ENCODE measurements around the gene GLS.
"Not testable (repeated sequence)": the region's sequence is repeated elsewhere in the genome, so short reads cannot be mapped to it uniquely, and the experiment has no call there.

GLS gene

GRCh38 chr2:190854726-190855125 lies 25.9 kb upstream of the GLS start:
- DNase-seq (ENCODE audit: insufficient read length, low spot score) (no peak), FAIRE-seq (no peak)

GRCh38 chr2:190855245-190855644 lies 25.4 kb upstream of the GLS start:
- DNase-seq (ENCODE audit: insufficient read length, low spot score) (no peak), FAIRE-seq (no peak)

DNA sequence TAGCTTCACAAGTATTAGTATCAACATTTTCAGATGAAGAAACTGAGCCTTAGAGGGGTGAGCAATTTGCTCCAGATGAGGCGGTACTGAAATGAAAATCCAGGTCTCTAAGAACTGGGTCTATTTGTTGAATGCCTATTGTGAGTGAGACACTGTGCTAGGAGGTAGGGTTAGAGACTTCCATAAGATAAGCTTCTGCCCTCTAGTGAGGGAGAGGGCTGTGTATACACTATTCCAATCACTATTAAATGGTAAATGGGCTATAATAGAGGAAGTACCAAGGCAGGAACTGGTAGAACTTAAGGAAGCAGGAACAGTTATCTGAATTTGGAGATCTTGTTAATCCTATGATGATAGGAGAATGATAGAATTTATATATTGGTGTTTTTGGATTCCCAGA lies 23.6 kb upstream of the GLS start:
- no peak for FAIRE-seq
- DNase-seq (ENCODE audit: insufficient read length, low spot score): no peak

DNA sequence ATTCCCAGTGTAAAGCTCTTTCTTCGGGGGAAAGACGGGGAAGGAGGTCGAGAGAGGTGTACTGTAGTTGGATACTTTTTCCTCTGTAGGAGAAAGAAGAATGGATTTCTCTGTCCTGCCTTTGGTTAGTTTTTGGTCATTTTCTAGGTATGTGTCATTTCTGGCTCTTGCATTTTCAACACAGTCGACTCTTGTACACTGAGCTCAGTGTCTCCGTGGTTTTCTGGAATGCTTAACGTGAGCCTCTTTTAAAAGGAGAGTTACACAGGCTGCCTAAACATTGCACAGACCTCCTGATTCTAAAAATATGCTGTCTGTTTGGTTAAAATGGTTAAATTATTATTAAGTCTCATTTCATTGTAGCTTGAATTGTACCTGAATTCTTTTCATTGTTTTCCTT lies 21.8 kb upstream of the GLS start:
- no peak for DNase-seq (ENCODE audit: insufficient read length, low spot score)
- FAIRE-seq: no peak

GRCh38 chr2:190859347-190860297 lies 21.0 kb upstream of the GLS start:
- peak; percentile 20 for FAIRE-seq

DNA sequence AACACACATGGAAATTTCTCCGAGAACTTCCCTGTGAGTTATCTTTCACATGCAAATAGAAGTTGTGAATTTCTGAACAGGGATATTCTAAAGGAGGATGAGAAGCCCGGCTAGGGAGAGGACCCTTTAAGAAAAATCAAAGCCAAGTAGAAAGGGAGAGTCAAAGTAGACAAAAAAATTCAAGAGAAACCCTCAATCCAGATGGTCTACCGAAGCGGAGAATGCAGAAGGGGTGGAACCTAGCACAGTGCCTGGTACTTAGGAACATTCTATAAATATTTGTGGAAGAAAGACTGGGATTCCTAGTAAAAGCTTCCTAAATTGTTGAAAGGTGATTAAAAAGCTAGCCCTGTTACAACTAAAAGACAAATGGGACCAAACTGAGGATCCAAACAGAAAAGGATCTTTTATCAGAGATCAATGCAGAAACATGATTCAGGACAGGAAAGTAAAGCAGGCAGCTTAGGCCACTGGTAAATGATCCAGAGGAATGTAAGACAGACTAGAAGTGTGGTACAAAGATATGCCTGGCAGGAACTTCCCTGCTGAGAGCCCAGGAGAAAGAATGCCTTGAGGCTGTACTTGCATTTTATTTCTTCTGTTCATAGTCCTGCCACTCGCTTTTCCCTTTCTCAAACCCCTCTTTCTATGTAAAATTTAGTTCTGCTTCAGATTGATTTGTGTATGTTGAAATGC lies 19.5 kb upstream of the GLS start:
- DNase-seq (ENCODE audit: insufficient read length, low spot score): no peak
- FAIRE-seq: no peak

More at GRCh38 chr2:190859347-190860297, 21.0 kb upstream of the GLS start:
- no peak for DNase-seq (ENCODE audit: insufficient read length, low spot score)

- not testable (repeated sequence) for DNase-seq (ENCODE audit: insufficient read length, low spot score); FAIRE-seq
These were observed 18.5 kb upstream of the GLS start for GRCh38 chr2:190862128-190862527.

DNA sequence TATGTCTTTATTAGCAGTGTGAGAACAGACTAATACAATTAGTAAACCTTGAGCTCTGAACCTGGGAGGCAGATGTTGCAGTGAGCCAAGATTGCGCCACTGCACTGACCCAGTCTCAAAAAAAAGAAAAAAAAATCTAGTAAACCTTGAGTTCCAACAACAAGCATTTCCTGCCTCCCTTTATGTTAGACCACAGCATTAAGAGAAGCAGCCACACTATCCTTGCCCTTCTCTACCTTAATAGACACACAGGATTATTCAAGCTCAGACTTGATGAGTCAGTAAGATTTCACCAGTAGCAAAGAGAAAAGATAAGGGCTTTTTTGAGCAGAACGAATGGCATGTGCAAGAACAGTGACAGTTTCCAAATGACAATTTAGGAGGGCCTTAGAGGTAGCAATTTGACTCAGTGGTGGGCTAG lies 18.0 kb upstream of the GLS start:
- no peak for DNase-seq (ENCODE audit: insufficient read length, low spot score)
- FAIRE-seq: no peak

GRCh38 chr2:190863946-190864345 lies 16.7 kb upstream of the GLS start:
- DNase-seq (ENCODE audit: insufficient read length, low spot score): no peak
- no peak for FAIRE-seq

DNA sequence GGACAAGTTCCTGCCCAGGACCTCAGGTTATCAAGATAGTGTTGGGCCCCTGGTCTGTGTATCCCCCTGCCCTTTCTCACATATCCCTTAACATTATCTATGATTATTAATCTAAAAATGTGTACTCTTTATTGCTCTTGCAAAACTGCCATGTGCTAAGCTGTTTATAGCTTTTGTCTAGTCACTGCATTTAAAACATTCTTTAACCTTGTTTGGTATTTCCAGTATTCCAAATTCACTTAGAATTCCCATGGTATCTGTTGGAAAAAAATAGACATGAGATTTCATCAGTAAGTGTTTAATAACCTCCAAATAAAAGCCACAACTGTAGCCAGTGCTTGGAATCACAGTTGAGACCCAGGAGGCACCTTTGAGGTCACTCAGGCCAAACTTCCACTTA lies 16.2 kb upstream of the GLS start:
- no peak for DNase-seq (ENCODE audit: insufficient read length, low spot score)
- FAIRE-seq: no peak

DNA sequence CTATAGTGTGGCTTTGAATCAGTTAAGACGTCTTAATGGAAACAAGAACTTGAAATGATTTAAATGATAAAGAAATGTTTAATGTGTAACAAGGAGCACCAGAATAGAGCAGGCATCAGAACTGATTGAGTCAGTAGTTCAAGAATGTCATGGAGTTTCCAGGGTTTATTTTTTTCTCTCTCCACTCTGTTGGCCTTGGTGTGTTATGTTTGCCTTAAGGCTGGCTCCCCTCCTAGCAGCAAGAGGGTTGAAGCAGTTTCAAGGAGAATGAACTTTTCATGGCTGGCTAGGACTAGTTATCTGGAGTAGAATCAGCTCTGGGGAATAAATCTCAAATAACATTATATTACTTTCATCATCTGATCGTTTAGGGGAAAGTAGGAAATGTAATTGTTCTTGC lies 13.4 kb upstream of the GLS start:
- no peak for FAIRE-seq
- no peak for DNase-seq (ENCODE audit: insufficient read length, low spot score)

DNA sequence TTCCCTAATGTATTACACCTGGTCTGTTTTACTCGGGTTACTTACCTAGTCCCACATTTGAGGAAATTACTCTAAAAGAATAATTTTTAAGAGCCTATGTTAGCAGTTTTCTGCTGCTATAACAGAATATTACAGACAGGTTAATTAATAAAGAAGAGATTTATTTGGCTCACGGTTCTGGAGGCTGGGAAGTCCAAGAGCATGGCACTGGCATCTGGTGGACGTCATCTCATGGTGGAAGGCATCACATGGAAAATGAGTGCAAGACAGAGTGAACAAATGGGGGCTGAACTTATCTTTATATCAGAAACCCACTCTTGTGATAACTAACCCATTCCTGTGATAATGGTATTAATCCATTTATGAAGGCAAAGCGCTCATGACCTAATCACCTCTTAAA lies 12.8 kb upstream of the GLS start:
- no peak for DNase-seq (ENCODE audit: insufficient read length, low spot score)
- no peak for FAIRE-seq

DNA sequence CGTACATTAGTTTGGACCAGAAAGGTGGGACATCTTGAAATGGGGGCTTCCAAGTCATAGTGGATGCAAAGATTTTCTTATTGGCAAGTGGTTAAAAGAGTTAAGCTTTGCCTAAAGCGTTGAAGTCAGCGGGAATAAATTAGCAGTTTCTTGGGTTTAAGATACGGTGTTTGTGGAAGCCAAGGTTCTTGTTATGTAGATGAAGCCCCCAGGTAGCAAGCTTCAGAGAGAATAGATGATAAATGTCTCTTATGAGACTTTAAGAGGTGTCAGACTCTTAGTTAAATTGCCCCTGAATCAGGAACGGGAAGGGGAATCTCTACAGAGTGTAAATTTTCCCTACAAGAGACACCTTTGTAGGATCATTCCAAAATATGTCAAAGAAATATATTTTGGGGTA lies 10.9 kb upstream of the GLS start:
- FAIRE-seq (no peak), DNase-seq (ENCODE audit: insufficient read length, low spot score) (no peak)

- DNase-seq (ENCODE audit: insufficient read length, low spot score); FAIRE-seq: not testable (repeated sequence)
These were observed 7.2 kb upstream of the GLS start for GRCh38 chr2:190873451-190873850.

DNA sequence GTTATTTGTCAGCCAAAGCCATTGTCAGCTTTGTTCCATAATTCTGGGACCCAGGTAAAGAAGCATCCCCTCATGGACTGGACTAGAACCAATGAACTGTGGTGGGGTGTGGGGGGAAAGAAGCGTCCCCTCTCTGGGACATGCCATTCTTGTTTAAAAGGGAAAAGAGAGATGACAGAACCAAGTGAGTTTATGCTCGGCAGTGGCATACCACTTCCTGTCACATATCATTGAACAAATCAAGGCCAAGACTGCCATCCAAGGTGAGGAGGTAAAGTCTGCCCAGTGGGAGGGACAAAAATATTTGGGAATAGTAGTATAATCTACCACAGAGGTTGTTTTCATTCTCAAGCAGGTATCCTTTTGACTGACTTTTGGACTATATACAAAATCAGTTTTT lies 4.7 kb upstream of the GLS start:
- FAIRE-seq (no peak), DNase-seq (ENCODE audit: insufficient read length, low spot score) (no peak)

DNA sequence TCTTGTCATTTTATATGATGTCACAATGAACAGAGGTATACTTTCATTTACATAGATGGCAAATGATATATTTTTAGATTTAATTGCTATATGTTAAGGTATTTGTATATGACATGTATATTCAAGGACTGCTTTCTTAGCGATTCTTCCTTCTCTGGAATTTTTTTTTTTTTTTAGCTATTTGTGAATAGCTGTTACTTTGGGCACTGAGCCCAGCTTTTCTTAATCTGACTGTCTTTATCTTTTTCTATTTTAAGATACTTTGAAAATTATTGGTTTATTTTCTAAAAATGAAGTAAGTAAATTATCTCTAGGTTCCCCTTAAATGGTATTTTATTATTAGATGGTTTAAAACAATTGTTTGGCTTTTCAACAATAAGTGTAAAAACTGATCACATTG lies 4.0 kb upstream of the GLS start:
- no peak for DNase-seq (ENCODE audit: insufficient read length, low spot score)
- no peak for FAIRE-seq

DNA sequence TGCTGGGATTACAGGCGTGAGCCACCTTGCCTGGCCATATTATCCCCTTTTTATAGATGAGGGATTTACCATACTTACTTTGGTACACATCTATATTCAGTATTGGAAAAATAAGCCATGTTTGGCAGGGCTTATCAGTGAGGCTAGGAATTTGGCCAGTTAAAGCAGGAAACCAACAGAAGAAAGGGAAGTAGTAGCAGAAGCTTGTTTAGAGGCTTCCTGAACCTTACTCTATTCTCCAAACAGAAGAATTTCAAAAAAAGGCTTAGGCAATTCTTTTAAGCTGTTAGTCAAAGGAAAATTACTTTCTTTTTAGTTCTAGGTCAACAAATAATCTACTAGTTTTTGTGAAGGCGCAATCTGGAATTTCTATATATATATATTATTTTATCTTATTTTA lies 3.2 kb upstream of the GLS start:
- no peak for FAIRE-seq
- DNase-seq (ENCODE audit: insufficient read length, low spot score): no peak

DNA sequence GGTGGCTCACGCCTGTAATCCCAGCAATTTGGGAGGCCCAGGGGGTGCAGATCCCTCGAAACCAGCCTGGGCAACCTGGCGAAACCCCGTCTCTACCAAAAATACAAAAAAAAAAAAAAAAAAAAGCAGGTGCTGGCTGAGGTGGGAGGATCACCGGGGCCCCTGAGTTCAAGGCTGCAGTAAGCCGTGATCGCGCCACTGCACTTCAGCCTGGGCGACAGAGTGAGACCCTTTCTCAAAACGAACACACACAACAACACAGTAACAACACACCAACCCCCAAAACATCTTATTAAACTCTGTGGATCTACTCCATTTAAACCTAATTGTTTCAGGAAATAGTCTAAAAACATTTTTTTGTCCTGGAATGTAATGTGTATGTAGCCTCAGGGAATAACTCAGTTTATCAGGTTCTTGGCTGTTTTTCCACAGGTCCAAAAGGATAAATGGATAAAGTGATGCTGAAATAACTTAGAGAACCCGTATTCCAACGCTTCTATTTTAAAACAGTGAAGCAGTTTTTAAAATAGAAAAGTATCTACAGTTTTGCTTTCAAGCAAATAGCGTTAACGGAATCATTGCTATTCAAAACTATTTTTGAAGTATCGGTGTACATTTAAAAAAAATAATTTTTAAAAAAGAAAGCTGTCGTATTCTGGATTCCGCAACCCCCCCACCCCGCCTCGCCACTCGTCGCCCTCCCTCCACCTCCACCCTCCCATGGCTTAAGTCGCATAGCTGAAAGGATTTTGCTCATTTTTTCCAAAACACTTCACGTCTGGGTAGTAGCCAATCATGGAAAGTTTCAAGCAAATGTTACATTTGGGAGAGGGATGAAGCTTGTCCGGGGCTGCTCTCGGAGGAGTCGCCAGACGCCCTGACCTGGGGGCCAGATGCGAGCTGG lies 895 bp upstream of the GLS start:
- FAIRE-seq (peak; percentile 23), DNase-seq (ENCODE audit: insufficient read length, low spot score) (no peak)

DNA sequence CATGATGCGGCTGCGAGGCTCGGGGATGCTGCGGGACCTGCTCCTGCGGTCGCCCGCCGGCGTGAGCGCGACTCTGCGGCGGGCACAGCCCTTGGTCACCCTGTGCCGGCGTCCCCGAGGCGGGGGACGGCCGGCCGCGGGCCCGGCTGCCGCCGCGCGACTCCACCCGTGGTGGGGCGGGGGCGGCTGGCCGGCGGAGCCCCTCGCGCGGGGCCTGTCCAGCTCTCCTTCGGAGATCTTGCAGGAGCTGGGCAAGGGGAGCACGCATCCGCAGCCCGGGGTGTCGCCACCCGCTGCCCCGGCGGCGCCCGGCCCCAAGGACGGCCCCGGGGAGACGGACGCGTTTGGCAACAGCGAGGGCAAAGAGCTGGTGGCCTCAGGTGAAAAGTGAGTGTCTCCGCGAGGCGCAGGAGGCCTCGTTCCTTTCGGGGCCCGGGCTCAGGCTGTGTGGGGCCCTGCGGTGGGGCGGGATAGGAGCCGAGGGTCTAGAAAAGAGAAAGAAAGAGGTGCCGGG lies 520 bp downstream of the GLS start:
- no peak for DNase-seq (ENCODE audit: insufficient read length, low spot score)
- FAIRE-seq: no peak

- no peak for FAIRE-seq
- DNase-seq (ENCODE audit: insufficient read length, low spot score): no peak
These were observed 1.2 kb downstream of the GLS start for GRCh38 chr2:190881598-190882410.

All from HTR-8/SVneo (cell line).